BLaER1 treated with 17β-estradiol and CSF1 and Interleukin-3, amounts not matched to agents 10 nM and 100 nM (cell line): ENCODE results near the gene CEACAM6.
"Not testable (repeated sequence)": the region's sequence is repeated elsewhere in the genome, so short reads cannot be mapped to it uniquely, and the experiment has no call there.

Experiments used
- H3K27ac ChIP-seq, 11 experiments: shearing (Covaris generic); formaldehyde crosslinking; 2 replicates each; pipeline ENCODE4 v1.8.1; 2022
- H3K27me3 ChIP-seq, 11 experiments: shearing (Covaris generic); formaldehyde crosslinking; 2 replicates each; pipeline ENCODE4 v1.8.1; 2022
- H3K36me3 ChIP-seq, 11 experiments: shearing (Covaris generic); formaldehyde crosslinking; 2 replicates each; pipeline ENCODE4 v1.8.1; 2022
- H3K4me1 ChIP-seq, 10 experiments: shearing (Covaris generic); formaldehyde crosslinking; 2 replicates each; pipeline ENCODE4 v1.8.1; 2022
- H3K4me2 ChIP-seq, 11 experiments: shearing (Covaris generic); formaldehyde crosslinking; 2 replicates each; pipeline ENCODE4 v1.8.1; 2022
- H3K4me3 ChIP-seq, 10 experiments: shearing (Covaris generic); formaldehyde crosslinking; 2 replicates each; pipeline ENCODE4 v1.8.1; 2022
- H3K9ac ChIP-seq, 11 experiments: shearing (Covaris generic); formaldehyde crosslinking; 2 replicates each; pipeline ENCODE4 v1.8.1; 2022
- H3K9me3 ChIP-seq, 11 experiments: shearing (Covaris generic); formaldehyde crosslinking; replicated peaks in 1 of 11; 2 replicates each; pipeline ENCODE4 v1.8.1; 2022
- H4K20me1 ChIP-seq, 11 experiments: shearing (Covaris generic); formaldehyde crosslinking; 2 replicates each; pipeline ENCODE4 v1.8.1; 2022
- Cebpa-rat ChIP-seq, 11 experiments: shearing (Covaris generic); IDR thresholded peaks; 2 replicates each; pipeline ENCODE4 v1.8.1; 2022

CEACAM6 gene

DNA sequence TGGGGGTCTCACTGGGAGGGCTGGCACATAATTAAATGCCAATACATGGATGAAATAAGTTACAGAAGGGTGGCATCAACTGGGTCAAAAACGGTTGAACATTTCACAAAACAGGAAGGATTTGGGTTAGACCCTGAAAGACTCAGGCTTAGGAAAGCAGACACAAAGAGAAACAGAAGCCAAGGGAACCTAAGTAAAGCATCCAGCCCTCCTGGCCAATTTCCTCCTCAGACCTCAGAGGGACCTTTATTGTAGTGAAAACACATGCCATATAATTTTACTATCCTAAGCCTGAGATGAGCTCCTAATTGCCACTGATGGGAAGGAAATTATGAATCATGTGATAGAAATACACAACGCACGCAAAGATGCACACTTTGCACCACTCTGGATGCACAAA, 29.0 kb downstream of the CEACAM6 start:
- peaks cover 47 to 88% (median 69%) of the 10 kb centered on the region in 10 experiments for H3K4me1 ChIP-seq
- peak overlapping the region in 2 of 10 experiments; percentile 2 to 62; a peak in 2 of 20 replicates for H3K4me3 ChIP-seq
- H3K27me3 ChIP-seq = no peaks in the 10 kb centered on the region
- no peaks in the 10 kb centered on the region for H4K20me1 ChIP-seq
- H3K36me3 ChIP-seq = no peaks in the 10 kb centered on the region
- H3K4me2 ChIP-seq = peak overlapping the region; percentile 80 to 95 (median 87)
- TF ChIP-seq Cebpa-rat (IDR thresholded peaks at IDR 0.05) = 0 out of 22 replicates have a peak, but pooled peaks of 2 of the 11 experiments have one; percentile 29 to 36
- H3K9ac ChIP-seq = peak overlapping the region in 9 of 11 experiments; percentile 25 to 88 (median 84); a peak in 17 of 22 replicates
- H3K27ac ChIP-seq = peak overlapping the region in 10 of 11 experiments; percentile 33 to 98 (median 92); a peak in 19 of 22 replicates
- no peaks in the 10 kb centered on the region for H3K9me3 ChIP-seq

DNA sequence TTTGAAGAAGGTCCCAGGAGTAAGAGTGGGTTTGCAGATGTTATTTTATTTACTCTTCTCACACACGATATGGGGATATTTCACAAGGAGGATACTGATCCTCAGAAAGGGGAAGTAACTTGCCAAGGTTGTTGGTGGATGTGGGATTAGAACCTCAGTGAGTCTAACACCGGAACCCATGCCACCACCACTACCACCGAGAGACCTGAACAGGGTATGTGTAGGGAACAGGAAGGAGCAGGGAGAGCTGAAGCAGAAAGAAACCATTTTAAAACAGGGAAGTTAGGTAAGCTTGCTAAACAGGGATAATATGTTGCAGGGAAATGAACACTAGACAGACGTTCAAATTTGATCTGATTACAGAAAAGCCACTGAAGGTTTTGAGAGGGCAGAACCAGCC, 29.4 kb downstream of the CEACAM6 start:
- H3K36me3 ChIP-seq = no peaks in the 10 kb centered on the region
- peaks cover 47 to 92% (median 72%) of the 10 kb centered on the region in 10 experiments for H3K4me1 ChIP-seq
- peak overlapping the region in 9 of 10 experiments; percentile 12 to 62 (median 41); a peak in 11 of 20 replicates for H3K4me3 ChIP-seq
- H3K4me2 ChIP-seq = peak overlapping the region; percentile 80 to 95 (median 87)
- H3K27ac ChIP-seq = peak overlapping the region in 10 of 11 experiments; percentile 49 to 98 (median 92); a peak in 19 of 22 replicates
- H3K27me3 ChIP-seq = no peaks in the 10 kb centered on the region
- H3K9me3 ChIP-seq = no peaks in the 10 kb centered on the region
- peak overlapping the region in 10 of 11 experiments; percentile 24 to 88 (median 82); a peak in 19 of 22 replicates for H3K9ac ChIP-seq
- peak in 9 of 11 experiments; percentile 15 to 98 (median 92); a peak in 16 of 22 replicates for TF ChIP-seq Cebpa-rat (IDR thresholded peaks at IDR 0.05)
- no peaks in the 10 kb centered on the region for H4K20me1 ChIP-seq

DNA sequence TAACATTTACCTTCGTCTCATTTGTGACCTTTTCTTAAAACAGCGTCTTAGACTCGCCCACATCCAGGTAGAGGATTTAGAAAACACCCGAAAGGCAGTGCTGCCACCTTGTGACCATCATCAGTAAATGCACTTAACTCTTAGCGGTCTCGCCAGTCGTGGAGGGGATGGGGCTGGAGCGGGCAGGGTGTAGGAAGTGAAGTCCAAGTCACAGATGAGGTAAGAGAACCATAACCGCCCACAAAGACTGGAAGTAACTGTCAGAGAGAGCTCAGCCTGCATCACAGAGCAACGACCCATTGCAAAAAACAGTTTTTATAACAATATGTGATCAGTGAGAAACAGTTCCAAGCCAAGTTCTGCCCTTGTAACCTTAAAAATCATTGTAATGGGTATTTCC, 30.3 kb downstream of the CEACAM6 start:
- no peak for TF ChIP-seq Cebpa-rat (IDR thresholded peaks at IDR 0.05)
- no peaks in the 10 kb centered on the region for H3K9me3 ChIP-seq
- H3K9ac ChIP-seq = peak overlapping the region in 9 of 11 experiments; percentile 65 to 88 (median 85); a peak in 18 of 22 replicates
- H3K27ac ChIP-seq = peak overlapping the region in 10 of 11 experiments; percentile 49 to 98 (median 92); a peak in 19 of 22 replicates
- H3K36me3 ChIP-seq = no peaks in the 10 kb centered on the region
- H3K27me3 ChIP-seq = no peaks in the 10 kb centered on the region
- peaks cover 47 to 92% (median 69%) of the 10 kb centered on the region in 10 experiments for H3K4me1 ChIP-seq
- no peaks in the 10 kb centered on the region for H4K20me1 ChIP-seq
- peak overlapping the region; percentile 27 to 62 (median 40); a peak in 13 of 20 replicates for H3K4me3 ChIP-seq
- H3K4me2 ChIP-seq = peak overlapping the region; percentile 80 to 95 (median 87)

DNA sequence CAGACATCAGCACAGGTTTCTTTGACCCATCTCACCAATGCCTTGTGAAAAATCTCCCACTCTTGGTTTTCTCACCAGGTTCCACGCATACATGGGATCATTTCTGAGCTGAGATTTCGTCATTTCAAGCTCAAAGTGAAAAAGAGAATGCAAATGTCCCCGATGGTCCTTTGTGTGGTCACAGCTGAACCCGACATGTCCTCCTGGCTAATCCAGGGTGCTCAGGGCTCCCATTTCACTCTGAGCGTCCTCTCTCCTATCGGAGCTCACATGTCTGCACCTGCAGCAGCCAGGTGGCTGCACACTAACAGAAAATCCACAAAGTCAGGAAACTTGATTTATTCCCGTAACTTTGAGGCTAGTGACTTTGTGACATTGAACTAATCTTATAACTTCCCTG, 31.7 kb downstream of the CEACAM6 start:
- Histone ChIP-seq H3K4me2 (peak overlapping the region; percentile 80 to 95 (median 87)), H3K27ac (peak overlapping the region in 7 of 11 experiments; percentile 87 to 98 (median 95); a peak in 13 of 22 replicates), H3K36me3 (no peaks in the 10 kb centered on the region), H3K9me3 (no peaks in the 10 kb centered on the region), H3K27me3 (no peaks in the 10 kb centered on the region), H3K4me1 (peaks cover 50 to 78% (median 63%) of the 10 kb centered on the region in 10 experiments), H4K20me1 (no peaks in the 10 kb centered on the region), H3K4me3 (no peak overlapping the region), H3K9ac (peak overlapping the region in 5 of 11 experiments; percentile 85 to 88 (median 88); a peak in 8 of 22 replicates)
- TF ChIP-seq Cebpa-rat (IDR thresholded peaks at IDR 0.05) = no peak

DNA sequence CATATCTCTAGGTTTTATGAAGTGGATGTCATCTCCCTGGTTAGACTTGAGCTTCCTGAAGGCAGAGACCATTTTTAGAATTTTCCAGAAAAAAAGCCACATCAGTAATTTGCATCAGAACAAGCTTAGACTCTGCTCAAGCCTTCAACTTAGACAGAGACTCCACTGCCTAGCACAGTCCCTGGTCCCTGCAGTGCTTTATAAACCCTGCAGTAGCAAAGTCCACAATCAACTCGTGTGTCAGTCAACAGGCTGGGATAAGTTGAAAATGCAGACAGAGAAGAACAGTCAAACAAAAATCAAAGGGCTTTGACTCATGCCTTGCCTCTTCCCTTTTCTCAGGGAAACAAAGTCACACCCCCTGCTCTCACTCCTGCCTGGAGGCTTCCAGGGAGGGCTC, 33.2 kb downstream of the CEACAM6 start:
- Histone ChIP-seq H3K4me1 (peaks cover 41 to 73% (median 51%) of the 10 kb centered on the region in 10 experiments), H3K4me2 (peak overlapping the region in 2 of 11 experiments; percentile 80 to 86; a peak in 1 of 22 replicates)
- not testable (repeated sequence) for H3K27me3 ChIP-seq, H3K9ac ChIP-seq, H3K27ac ChIP-seq, H3K9me3 ChIP-seq, H3K4me3 ChIP-seq, H4K20me1 ChIP-seq, H3K36me3 ChIP-seq

DNA sequence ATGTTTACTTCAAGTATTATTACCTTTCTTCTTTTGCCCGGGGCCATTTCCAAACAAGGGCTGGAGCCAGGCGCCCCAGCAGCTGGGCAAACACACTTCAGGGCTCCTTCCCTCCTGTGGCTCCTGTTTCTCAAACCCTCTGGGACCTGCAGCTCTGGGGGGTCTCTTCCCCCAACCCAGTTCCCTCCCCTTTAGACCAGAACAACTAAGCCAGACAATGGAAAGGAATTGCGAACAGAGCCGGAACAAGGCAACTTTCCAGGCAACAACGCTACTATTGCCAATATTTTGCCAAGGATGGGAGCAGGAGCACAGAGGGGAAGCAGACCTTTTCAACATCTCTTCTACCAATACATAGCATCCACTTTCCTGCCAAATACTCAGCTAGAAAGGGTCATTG, 33.7 kb downstream of the CEACAM6 start:
- not testable (repeated sequence) for H3K27ac ChIP-seq, H3K9me3 ChIP-seq, H3K9ac ChIP-seq, H3K36me3 ChIP-seq, H3K27me3 ChIP-seq, H4K20me1 ChIP-seq, H3K4me3 ChIP-seq
- peak overlapping the region in 9 of 11 experiments; percentile 17 to 60 (median 46); a peak in 9 of 22 replicates for H3K4me2 ChIP-seq
- H3K4me1 ChIP-seq = peaks cover 36 to 68% (median 46%) of the 10 kb centered on the region in 10 experiments

DNA sequence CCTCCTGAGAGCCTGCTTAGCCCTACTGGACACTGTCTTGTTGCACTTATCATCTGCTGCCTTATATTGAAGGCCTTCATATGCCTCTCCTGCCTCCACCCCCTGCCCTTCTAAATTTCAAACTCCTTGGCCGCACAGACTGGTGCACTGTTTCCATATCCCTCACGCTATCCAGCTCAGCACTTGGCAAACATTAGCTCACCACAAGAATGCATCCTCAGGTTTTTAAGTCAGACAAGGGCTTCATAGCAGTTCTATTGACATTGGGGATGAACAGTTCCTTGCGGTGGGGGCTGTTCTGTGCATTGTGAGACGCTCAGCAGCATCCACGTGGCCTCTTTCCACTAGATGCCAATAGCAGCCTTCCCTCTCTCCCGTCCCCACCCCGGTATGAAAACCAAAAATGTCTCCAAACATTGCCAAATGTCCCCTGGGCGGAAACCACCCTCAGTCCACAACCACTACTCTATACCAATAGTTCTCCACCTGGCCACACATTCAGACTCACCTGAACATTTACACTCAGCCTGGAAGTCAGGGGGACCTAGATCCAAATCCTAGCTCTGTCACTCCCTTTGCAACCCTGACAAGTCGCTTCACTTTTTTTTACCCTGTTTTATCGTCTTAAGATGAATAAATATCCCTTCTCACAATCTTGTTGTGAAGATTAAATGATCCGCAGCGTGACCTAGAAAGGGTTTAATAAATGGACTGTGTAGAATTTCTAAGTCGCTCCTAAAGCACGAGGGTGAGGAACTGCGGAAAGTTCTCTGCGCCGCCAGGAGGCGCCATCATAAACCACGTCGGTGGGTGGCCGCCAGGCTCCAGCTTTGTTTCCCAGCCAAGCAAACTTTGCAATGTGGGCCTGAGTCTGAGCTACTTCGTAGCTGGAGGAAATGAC, 37.4 kb downstream of the CEACAM6 start:
- H3K36me3 ChIP-seq = no peaks in the 10 kb centered on the region
- peak overlapping the region in 3 of 11 experiments; percentile 2 to 37 (median 31); a peak in 3 of 22 replicates for H3K4me2 ChIP-seq
- no peak for TF ChIP-seq Cebpa-rat (IDR thresholded peaks at IDR 0.05)
- H3K9me3 ChIP-seq = no peaks in the 10 kb centered on the region
- H3K4me1 ChIP-seq = peaks cover 1 to 65% (median 45%) of the 10 kb centered on the region in 10 experiments
- no peak overlapping the region for H3K9ac ChIP-seq
- H4K20me1 ChIP-seq = no peaks in the 10 kb centered on the region
- H3K4me3 ChIP-seq = no peak overlapping the region
- no peaks in the 10 kb centered on the region for H3K27me3 ChIP-seq
- H3K27ac ChIP-seq = no peak overlapping the region

DNA sequence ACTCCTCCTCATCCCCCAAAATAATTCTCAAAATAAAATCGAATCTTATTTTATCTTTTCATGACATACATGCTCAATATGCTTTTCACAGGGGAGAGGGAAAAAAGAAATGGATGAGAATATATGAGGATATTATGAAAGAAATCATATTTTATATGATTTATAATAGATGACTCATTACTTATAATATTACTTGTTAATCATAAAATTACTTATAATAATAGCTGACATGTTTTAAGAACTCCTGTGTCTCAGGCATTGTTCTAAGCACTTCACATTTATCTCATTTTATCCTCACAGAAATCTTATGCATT, 38.0 kb downstream of the CEACAM6 start:
- no peak overlapping the region for H3K4me3 ChIP-seq
- TF ChIP-seq Cebpa-rat (IDR thresholded peaks at IDR 0.05) = no peak
- H3K27ac ChIP-seq = no peak overlapping the region
- H4K20me1 ChIP-seq = no peaks in the 10 kb centered on the region
- no peak overlapping the region for H3K9ac ChIP-seq
- H3K4me2 ChIP-seq = peak overlapping the region in 1 of 11 experiments; percentile 37; a peak in 2 of 22 replicates
- H3K27me3 ChIP-seq = no peaks in the 10 kb centered on the region
- peaks cover 5 to 65% (median 48%) of the 10 kb centered on the region in 10 experiments for H3K4me1 ChIP-seq
- H3K9me3 ChIP-seq = no peaks in the 10 kb centered on the region
- H3K36me3 ChIP-seq = no peaks in the 10 kb centered on the region

DNA sequence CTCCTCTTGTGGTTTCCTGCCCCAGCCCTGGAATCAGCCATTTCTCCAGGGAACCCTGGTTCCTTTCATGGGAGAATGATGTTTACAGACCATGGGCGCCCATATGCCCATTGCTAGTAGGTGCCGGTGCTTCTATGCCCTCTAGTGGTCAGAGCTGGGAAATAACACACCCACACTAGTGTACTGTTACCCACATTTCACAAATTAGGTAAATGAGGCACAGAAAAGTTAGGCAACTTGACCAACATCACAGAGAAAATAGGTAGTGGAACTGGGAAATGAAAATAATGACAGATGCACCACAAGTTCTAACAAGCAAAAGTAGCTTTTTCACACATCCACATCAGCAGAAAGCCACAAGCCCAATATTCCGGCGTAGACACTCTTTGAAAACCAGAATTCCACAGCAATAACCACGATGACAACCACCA, 39.7 kb downstream of the CEACAM6 start:
- Histone ChIP-seq H3K27ac (no peak overlapping the region; a peak in 1 of 22 replicates), H3K4me3 (no peak overlapping the region), H3K4me2 (peak overlapping the region in 10 of 11 experiments; percentile 26 to 80 (median 54); a peak in 19 of 22 replicates), H3K36me3 (no peaks in the 10 kb centered on the region), H3K9me3 (peaks cover 0 to 6% (median 0%) of the 10 kb centered on the region in 11 experiments; a peak in 5 of 22 replicates), H3K9ac (no peak overlapping the region), H3K4me1 (peaks cover 21 to 73% (median 58%) of the 10 kb centered on the region in 10 experiments), H4K20me1 (no peaks in the 10 kb centered on the region), H3K27me3 (no peaks in the 10 kb centered on the region)
- no peak for TF ChIP-seq Cebpa-rat (IDR thresholded peaks at IDR 0.05)
